GM12873 (cell line): ENCODE results near the gene IL17RE.

Source experiments
- CTCF ChIP-seq: IDR thresholded peaks from 2 replicates; pipeline ENCODE4 v1.5.1; 2012; ENCODE audit warnings: low read depth, mild to moderate bottlenecking, moderate library complexity, low read length, control low read depth; ENCODE audit not compliant: insufficient read depth; ENCODE audit errors: missing control alignments

Gene IL17RE

GRCh38 chr3:9915254-9916141 lies 12.8 kb downstream of the IL17RE start:
- no peak for TF ChIP-seq CTCF

- TF ChIP-seq CTCF: no peak
Observed at GRCh38 chr3:9916346-9916733, 13.7 kb downstream of the IL17RE start.

GRCh38 chr3:9916734-9917680 lies 14.4 kb downstream of the IL17RE start, which contains the start of gene IL17RC:
IL17RC (plus strand) TSS chr3:9917098; CDS start chr3:9917316, 218 bp downstream.
- no peak for TF ChIP-seq CTCF

GRCh38 chr3:9917820-9918219 lies 15.2 kb downstream of the IL17RE start:
- no peak for TF ChIP-seq CTCF

GRCh38 chr3:9918261-9919038 lies 15.8 kb downstream of the IL17RE start:
- TF ChIP-seq CTCF: no peak

- TF ChIP-seq CTCF: no peak
Observed at GRCh38 chr3:9928158-9928557, 25.5 kb downstream of the IL17RE start.
